Liver (tissue), 9 donors: ENCODE data around the gene CCDC102A. TPM values are rescaled to one million over a fixed set of nuclear protein-coding genes. Genes with fewer than 3 reads are reported as not detected.

ENCODE experiments used
- DNase-seq: peaks from one replicate; pipeline ENCODE4 v3.0.0-alpha.2; 2017; ENCODE audit warnings: low spot score
- H3K27ac ChIP-seq, 2 donors: one replicate each; pipeline ENCODE4 v1.7.0; 2013; ENCODE audit warnings: inconsistent platforms in 2 of 2, low read length in 2 of 2, control low read depth in 1 of 2, low read depth in 1 of 2, mild to moderate bottlenecking in 1 of 2
- H3K27me3 ChIP-seq, 4 donors: one replicate each; pipeline versions ENCODE4 v1.6.1 to v1.7.0; 2013; ENCODE audit warnings: low read length in 3 of 4, inconsistent platforms in 1 of 4, mild to moderate bottlenecking in 1 of 4, moderate library complexity in 1 of 4; ENCODE audit not compliant: control insufficient read depth in 4 of 4, insufficient read depth in 4 of 4
- H3K36me3 ChIP-seq, 4 donors: one replicate each; pipeline versions ENCODE4 v1.6.1 to v1.7.0; 2013; ENCODE audit warnings: low read length in 3 of 4, mild to moderate bottlenecking in 3 of 4, low read depth in 1 of 4, moderate library complexity in 1 of 4; ENCODE audit not compliant: control insufficient read depth in 4 of 4, insufficient read depth in 3 of 4
- H3K4me1 ChIP-seq, 4 donors: one replicate each; pipeline versions ENCODE4 v1.6.1 to v1.7.0; 2013; ENCODE audit warnings: low read length in 3 of 4, mild to moderate bottlenecking in 3 of 4, moderate library complexity in 1 of 4; ENCODE audit not compliant: control insufficient read depth in 4 of 4, insufficient read depth in 4 of 4
- H3K4me3 ChIP-seq, 3 donors: one replicate each; pipeline versions ENCODE4 v1.6.1 to v1.7.0; 2013; ENCODE audit warnings: low read length in 3 of 3, control low read depth in 1 of 3, low read depth in 1 of 3, mild to moderate bottlenecking in 1 of 3
- H3K9ac ChIP-seq, 2 donors: one replicate each; pipeline ENCODE4 v1.7.0; 2013; ENCODE audit warnings: low read length in 2 of 2, mild to moderate bottlenecking in 2 of 2, moderate library complexity in 2 of 2, control low read depth in 1 of 2, low read depth in 1 of 2
- H3K9me3 ChIP-seq, 4 donors: one replicate each; pipeline versions ENCODE4 v1.6.1 to v1.7.0; 2013; ENCODE audit warnings: low read length in 3 of 4; ENCODE audit not compliant: control insufficient read depth in 4 of 4
- EGR1 ChIP-seq, 2 donors: IDR thresholded peaks; 2 replicates each; pipeline ENCODE4 v1.6.1; 2016 to 2018; ENCODE audit warnings: antibody characterized with exemption in 2 of 2, low read depth in 2 of 2
- FOXA1 ChIP-seq: IDR thresholded peaks from 2 replicates; pipeline ENCODE4 v1.6.1; 2016; ENCODE audit warnings: antibody characterized with exemption
- FOXA2 ChIP-seq: IDR thresholded peaks from 2 replicates; pipeline ENCODE4 v1.6.1; 2016; ENCODE audit warnings: antibody characterized with exemption
- GABPA ChIP-seq, 2 donors: IDR thresholded peaks in 1 of 2; conservative IDR thresholded peaks in 1 of 2; 2 replicates each; pipeline ENCODE4 v1.6.1; 2016; ENCODE audit warnings: antibody characterized with exemption in 2 of 2, mild to moderate bottlenecking in 1 of 2, moderate library complexity in 1 of 2
- HNF4A ChIP-seq, 2 donors: conservative IDR thresholded peaks; 2 replicates each; pipeline ENCODE4 v1.6.1; 2016; ENCODE audit warnings: antibody characterized with exemption in 2 of 2, mild to moderate bottlenecking in 2 of 2
- HNF4G ChIP-seq: IDR thresholded peaks from 2 replicates; pipeline ENCODE4 v1.6.1; 2016; ENCODE audit warnings: antibody characterized with exemption
- NR2F2 ChIP-seq: IDR thresholded peaks from 2 replicates; pipeline ENCODE4 v1.6.1; 2016; ENCODE audit warnings: antibody characterized with exemption
- SP1 ChIP-seq: IDR thresholded peaks from 2 replicates; pipeline ENCODE4 v1.6.1; 2018; ENCODE audit warnings: antibody characterized with exemption, mild to moderate bottlenecking
- WGBS: extraction: QIAGEN DNeasy Blood & Tissue Kit; methylation state at CpG from one replicate; pipeline ENCODE4 v1.1.7; 2013; 5-methylcytosine and 5-hydroxymethylcytosine counted together
- polyA plus RNA-seq, 2 donors: library from polyadenylated mRNA; stranded (reverse) in 1 of 2; unstranded in 1 of 2; fragments of 200-250 nt in 1 of 2; fragments of >200 nt in 1 of 2; fragmentation: Nextera tagmentation in 1 of 2; extraction: Ambion mirVana in 1 of 2; gene quantifications; one replicate each; pipeline versions ENCODE4 v1.2.1 to v1.2.3, GENCODE V29; 2013 to 2015
- total RNA-seq, 2 donors: library from RNA; depleted of rRNA; stranded (reverse); fragments of >200 nt; gene quantifications; one replicate each; pipeline ENCODE4 v1.2.3, GENCODE V29; 2014
- TF ChIP-seq, protein P1 (sequence below): IDR thresholded peaks from 2 replicates; pipeline ENCODE4 v1.6.1; 2016; ENCODE audit warnings: antibody characterized with exemption, mild to moderate bottlenecking
- TF ChIP-seq, protein P2 (sequence below): IDR thresholded peaks from 2 replicates; pipeline ENCODE4 v1.6.1; 2016; ENCODE audit warnings: antibody characterized with exemption
- TF ChIP-seq, protein P3 (sequence below): fragments of 150-350 bp; IDR thresholded peaks from 2 replicates; pipeline ENCODE4 v1.5.1; 2017; ENCODE audit warnings: improper control_type of control experiment, low read depth, low read length; ENCODE audit not compliant: missing input control
- donor health status: healthy.
- donor health status: healthy.
- donor health status: healthy.
- donor health status: healthy.
- donor health status: healthy.

Gene CCDC102A
- total RNA-seq (1 to 10 TPM; 2.3 to 2.6 TPM), polyA plus RNA-seq (1 to 10 TPM in 1 of 2 donors, under 1 TPM in 1; 0.36 to 1.0 TPM)

DNA sequence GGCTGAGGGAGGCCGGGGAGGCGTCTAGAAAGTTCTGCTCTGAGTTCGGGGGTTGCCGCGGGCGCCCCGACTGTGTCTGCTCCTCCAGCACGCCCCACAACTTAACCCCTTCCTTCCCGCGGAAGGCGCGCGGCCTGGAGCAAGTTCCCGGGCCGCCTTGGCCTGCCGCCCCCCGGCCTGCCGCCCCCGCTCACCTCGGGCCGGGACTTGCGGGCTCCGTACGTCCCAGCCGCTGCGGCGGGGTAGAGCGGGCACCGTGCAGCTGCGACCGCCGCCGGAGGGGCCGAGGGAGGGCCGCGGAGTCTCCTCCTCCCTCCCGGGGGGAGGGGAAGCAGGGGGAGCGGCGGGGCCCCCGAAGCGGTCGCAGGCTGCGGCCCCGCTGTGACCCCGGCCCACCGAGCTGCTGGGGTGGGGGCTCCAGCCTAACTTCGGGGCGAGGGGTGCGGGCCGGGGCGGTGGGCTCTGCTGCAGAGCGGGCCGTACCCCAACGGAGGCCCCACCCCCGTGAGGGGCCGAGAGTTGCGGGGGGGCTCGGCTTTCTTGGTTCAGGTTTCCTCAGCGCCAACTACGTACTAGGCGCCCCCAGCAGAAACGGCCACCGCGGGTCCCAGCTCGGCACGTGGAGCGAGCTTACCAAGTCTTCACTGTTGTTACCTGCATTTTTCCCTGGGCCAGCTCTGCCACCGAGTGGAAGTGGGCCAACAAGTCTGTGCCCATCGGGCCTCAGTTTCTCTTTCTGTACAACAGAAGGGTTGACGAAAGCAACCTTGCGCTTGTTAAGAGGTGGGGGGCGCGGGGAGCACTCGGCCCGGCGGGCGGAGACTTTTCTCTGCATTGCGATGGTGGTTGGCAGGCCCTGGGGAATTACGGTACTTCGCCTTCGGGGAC, at the start of gene CCDC102A:
CCDC102A (minus strand) TSS at position 266 of the 888 bp plus-strand sequence. CDS start 7,394 bp downstream, outside the sequence.
- 6% methylated on average over 81 of the region's 81 CpGs for WGBS
- Histone ChIP-seq H3K36me3 (no peaks in the 10 kb centered on the region), H3K4me3 (peak within 1 kb of the TSS; percentile 72 to 80 (median 73)), H3K9ac (no peak within 1 kb of the TSS), H3K27ac (peak within 1 kb of the TSS; percentile 48 to 76), H3K27me3 (no peaks in the 10 kb centered on the region), H3K9me3 (no peaks in the 10 kb centered on the region), H3K4me1 (peaks cover 0 to 5% (median 2%) of the 10 kb centered on the region in 4 donors)
- no peak for TF ChIP-seq GABPA (IDR thresholded peaks at IDR 0.05 in 1 of 2, conservative IDR thresholded peaks at IDR 0.05 in 1 of 2)
- no peak for DNase-seq

DNA sequence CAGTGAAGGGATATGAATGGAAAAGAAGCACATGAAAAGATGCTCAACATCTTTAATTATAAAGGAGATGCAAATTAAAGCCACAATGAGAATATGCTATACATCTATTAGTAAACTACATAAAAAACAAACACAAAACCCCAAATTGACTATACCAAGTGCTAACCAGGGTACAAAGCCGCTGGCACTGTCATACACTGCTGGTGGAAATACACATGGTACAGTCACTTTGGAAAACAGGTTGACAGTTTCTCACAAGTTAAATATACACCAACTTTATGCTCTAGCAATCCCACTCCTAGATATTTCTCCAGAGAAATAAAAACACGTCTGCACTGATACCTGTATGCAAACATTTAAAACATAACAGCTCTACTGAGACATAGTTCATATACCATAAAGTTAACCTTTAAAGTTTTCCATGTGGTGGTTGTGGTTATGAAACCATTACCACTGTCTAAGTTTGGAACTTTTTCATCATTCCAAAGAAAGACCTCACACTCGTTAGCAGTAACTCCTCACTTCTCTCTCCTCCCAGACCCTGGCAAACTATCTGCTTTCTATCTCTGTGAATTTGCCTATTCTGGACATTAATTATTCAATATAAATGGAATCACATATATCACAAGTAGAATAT, 48.8 kb upstream of the CCDC102A start:
- Histone ChIP-seq H3K9me3 (no peaks in the 10 kb centered on the region), H3K27ac (no peak overlapping the region), H3K27me3 (no peaks in the 10 kb centered on the region), H3K9ac (no peak overlapping the region), H3K4me1 (no peaks in the 10 kb centered on the region), H3K4me3 (no peak overlapping the region), H3K36me3 (no peaks in the 10 kb centered on the region)
- TF ChIP-seq, protein P1, sequence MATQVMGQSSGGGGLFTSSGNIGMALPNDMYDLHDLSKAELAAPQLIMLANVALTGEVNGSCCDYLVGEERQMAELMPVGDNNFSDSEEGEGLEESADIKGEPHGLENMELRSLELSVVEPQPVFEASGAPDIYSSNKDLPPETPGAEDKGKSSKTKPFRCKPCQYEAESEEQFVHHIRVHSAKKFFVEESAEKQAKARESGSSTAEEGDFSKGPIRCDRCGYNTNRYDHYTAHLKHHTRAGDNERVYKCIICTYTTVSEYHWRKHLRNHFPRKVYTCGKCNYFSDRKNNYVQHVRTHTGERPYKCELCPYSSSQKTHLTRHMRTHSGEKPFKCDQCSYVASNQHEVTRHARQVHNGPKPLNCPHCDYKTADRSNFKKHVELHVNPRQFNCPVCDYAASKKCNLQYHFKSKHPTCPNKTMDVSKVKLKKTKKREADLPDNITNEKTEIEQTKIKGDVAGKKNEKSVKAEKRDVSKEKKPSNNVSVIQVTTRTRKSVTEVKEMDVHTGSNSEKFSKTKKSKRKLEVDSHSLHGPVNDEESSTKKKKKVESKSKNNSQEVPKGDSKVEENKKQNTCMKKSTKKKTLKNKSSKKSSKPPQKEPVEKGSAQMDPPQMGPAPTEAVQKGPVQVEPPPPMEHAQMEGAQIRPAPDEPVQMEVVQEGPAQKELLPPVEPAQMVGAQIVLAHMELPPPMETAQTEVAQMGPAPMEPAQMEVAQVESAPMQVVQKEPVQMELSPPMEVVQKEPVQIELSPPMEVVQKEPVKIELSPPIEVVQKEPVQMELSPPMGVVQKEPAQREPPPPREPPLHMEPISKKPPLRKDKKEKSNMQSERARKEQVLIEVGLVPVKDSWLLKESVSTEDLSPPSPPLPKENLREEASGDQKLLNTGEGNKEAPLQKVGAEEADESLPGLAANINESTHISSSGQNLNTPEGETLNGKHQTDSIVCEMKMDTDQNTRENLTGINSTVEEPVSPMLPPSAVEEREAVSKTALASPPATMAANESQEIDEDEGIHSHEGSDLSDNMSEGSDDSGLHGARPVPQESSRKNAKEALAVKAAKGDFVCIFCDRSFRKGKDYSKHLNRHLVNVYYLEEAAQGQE, result no peak
- TF ChIP-seq NR2F2 (no peak), HNF4G (no peak), FOXA2 (no peak), HNF4A (conservative IDR thresholded peaks at IDR 0.05) (no peak), FOXA1 (no peak), EGR1 (IDR thresholded peaks at IDR 0.05; ENCODE audit: low read depth in 2 of 2) (no peak)
- TF ChIP-seq, protein P2, sequence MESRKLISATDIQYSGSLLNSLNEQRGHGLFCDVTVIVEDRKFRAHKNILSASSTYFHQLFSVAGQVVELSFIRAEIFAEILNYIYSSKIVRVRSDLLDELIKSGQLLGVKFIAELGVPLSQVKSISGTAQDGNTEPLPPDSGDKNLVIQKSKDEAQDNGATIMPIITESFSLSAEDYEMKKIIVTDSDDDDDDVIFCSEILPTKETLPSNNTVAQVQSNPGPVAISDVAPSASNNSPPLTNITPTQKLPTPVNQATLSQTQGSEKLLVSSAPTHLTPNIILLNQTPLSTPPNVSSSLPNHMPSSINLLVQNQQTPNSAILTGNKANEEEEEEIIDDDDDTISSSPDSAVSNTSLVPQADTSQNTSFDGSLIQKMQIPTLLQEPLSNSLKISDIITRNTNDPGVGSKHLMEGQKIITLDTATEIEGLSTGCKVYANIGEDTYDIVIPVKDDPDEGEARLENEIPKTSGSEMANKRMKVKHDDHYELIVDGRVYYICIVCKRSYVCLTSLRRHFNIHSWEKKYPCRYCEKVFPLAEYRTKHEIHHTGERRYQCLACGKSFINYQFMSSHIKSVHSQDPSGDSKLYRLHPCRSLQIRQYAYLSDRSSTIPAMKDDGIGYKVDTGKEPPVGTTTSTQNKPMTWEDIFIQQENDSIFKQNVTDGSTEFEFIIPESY, result no peak
- DNase-seq, result no peak
- 68% methylated on average over 3 of the region's 3 CpGs for WGBS

DNA sequence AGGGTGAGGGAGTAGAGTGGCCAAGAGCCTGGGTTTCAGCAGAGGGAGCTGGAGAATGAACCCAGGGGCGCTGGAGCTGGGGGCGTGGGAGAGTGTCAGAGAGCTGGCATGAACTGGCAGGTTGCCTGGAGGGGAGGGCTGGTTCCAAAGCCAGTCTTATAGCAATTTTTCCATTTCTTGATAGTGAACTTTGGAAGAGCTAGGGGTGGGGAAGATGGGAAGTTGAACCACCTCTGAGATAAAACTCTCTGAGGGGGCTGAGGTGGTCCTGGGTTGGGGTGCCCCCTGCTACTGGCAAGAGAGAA, 42.9 kb upstream of the CCDC102A start:
- no peak overlapping the region for H3K9ac ChIP-seq
- H3K27me3 ChIP-seq, result no peaks in the 10 kb centered on the region
- no peaks in the 10 kb centered on the region for H3K36me3 ChIP-seq
- H3K9me3 ChIP-seq, result no peaks in the 10 kb centered on the region
- DNase-seq, result no peak
- no peak overlapping the region for H3K27ac ChIP-seq
- 86% methylated on average over 2 of the region's 2 CpGs for WGBS
- H3K4me1 ChIP-seq, result no peaks in the 10 kb centered on the region
- no peak overlapping the region for H3K4me3 ChIP-seq
- TF ChIP-seq SP1, result no peak
- TF ChIP-seq EGR1 (IDR thresholded peaks at IDR 0.05; ENCODE audit: low read depth in 2 of 2), result no peak
- no peak for TF ChIP-seq NR2F2
- TF ChIP-seq, protein P1, result no peak
- TF ChIP-seq, protein P3, sequence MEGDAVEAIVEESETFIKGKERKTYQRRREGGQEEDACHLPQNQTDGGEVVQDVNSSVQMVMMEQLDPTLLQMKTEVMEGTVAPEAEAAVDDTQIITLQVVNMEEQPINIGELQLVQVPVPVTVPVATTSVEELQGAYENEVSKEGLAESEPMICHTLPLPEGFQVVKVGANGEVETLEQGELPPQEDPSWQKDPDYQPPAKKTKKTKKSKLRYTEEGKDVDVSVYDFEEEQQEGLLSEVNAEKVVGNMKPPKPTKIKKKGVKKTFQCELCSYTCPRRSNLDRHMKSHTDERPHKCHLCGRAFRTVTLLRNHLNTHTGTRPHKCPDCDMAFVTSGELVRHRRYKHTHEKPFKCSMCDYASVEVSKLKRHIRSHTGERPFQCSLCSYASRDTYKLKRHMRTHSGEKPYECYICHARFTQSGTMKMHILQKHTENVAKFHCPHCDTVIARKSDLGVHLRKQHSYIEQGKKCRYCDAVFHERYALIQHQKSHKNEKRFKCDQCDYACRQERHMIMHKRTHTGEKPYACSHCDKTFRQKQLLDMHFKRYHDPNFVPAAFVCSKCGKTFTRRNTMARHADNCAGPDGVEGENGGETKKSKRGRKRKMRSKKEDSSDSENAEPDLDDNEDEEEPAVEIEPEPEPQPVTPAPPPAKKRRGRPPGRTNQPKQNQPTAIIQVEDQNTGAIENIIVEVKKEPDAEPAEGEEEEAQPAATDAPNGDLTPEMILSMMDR, result no peak
- TF ChIP-seq, protein P2, result no peak
- no peak for TF ChIP-seq FOXA2
